Astrocyte (in vitro differentiated cells and primary cell): ENCODE results near the gene FSTL1. TPM values are rescaled to one million over a fixed set of nuclear protein-coding genes. Genes with fewer than 3 reads are reported as not detected.

Experiments used
- DNase-seq: peaks from one replicate; pipeline ENCODE4 v3.0.0-alpha.2; 2010; ENCODE audit warnings: low read depth
- FAIRE-seq: peaks from 2 replicates; lab custom pipeline; 2011; peaks lifted over from hg19 to GRCh38; lab: Jason Lieb, UNC
- H2AFZ ChIP-seq: 2 replicates; pipeline ENCODE4 v1.6.0; 2012; ENCODE audit warnings: low read depth, low read length, inconsistent platforms
- H3K27ac ChIP-seq: 2 replicates; pipeline ENCODE4 v1.5.1; 2011; ENCODE audit warnings: low read depth, low read length, inconsistent platforms
- H3K27me3 ChIP-seq: 2 replicates; pipeline ENCODE4 v1.6.0; 2011; ENCODE audit warnings: low read length, inconsistent platforms; ENCODE audit not compliant: insufficient read depth
- H3K36me3 ChIP-seq: 2 replicates; pipeline ENCODE4 v1.5.1; 2011; ENCODE audit warnings: low read length, inconsistent platforms; ENCODE audit not compliant: insufficient read depth
- H3K4me1 ChIP-seq: 2 replicates; pipeline ENCODE4 v1.5.1; 2011; ENCODE audit warnings: low read length, inconsistent platforms; ENCODE audit not compliant: insufficient read depth
- H3K4me2 ChIP-seq: 2 replicates; pipeline ENCODE4 v1.6.0; 2012; ENCODE audit warnings: low read length, inconsistent platforms
- H3K4me3 ChIP-seq: 2 replicates; pipeline ENCODE4 v1.5.1; 2011; ENCODE audit warnings: low read depth, mild to moderate bottlenecking, low read length, inconsistent platforms; ENCODE audit not compliant: insufficient read depth
- H3K79me2 ChIP-seq: 2 replicates; pipeline ENCODE4 v1.6.0; 2012; ENCODE audit warnings: mild to moderate bottlenecking, low read length, inconsistent platforms; ENCODE audit not compliant: insufficient read depth
- H3K9ac ChIP-seq: 2 replicates; pipeline ENCODE4 v1.6.0; 2012; ENCODE audit warnings: mild to moderate bottlenecking, low read length, inconsistent platforms
- H3K9me3 ChIP-seq: 2 replicates; pipeline ENCODE4 v1.5.1; 2012; ENCODE audit warnings: low read depth, mild to moderate bottlenecking, low read length, inconsistent platforms; ENCODE audit not compliant: insufficient read depth
- H4K20me1 ChIP-seq: 2 replicates; pipeline ENCODE4 v1.6.0; 2012; ENCODE audit warnings: low read length, inconsistent platforms; ENCODE audit not compliant: insufficient read depth
- H3K27ac Mint-ChIP-seq: one replicate; pipeline ENCODE4 v1.8.0; 2021; ENCODE audit warnings: mild to moderate bottlenecking, mixed read lengths; ENCODE audit not compliant: unreplicated experiment
- H3K27me3 Mint-ChIP-seq: one replicate; pipeline ENCODE4 v1.8.0; 2021; ENCODE audit warnings: low read depth, mixed read lengths; ENCODE audit not compliant: unreplicated experiment
- H3K36me3 Mint-ChIP-seq: one replicate; pipeline ENCODE4 v1.8.0; 2021; ENCODE audit warnings: low read depth, mixed read lengths; ENCODE audit not compliant: unreplicated experiment
- H3K4me1 Mint-ChIP-seq: one replicate; pipeline ENCODE4 v1.8.0; 2021; ENCODE audit warnings: low read depth, mixed read lengths; ENCODE audit not compliant: unreplicated experiment
- H3K4me3 Mint-ChIP-seq: one replicate; pipeline ENCODE4 v1.8.0; 2021; ENCODE audit warnings: mild to moderate bottlenecking, moderate library complexity, mixed read lengths; ENCODE audit not compliant: unreplicated experiment
- H3K9me3 Mint-ChIP-seq: one replicate; pipeline ENCODE4 v1.8.0; 2021; ENCODE audit warnings: mild to moderate bottlenecking, mixed read lengths; ENCODE audit not compliant: unreplicated experiment
- CTCF ChIP-seq: IDR thresholded peaks from 2 replicates; pipeline ENCODE4 v1.5.1; 2011; ENCODE audit warnings: low read depth, mild to moderate bottlenecking, inconsistent platforms, low read length, moderate library complexity; ENCODE audit not compliant: insufficient read depth
- EZH2 ChIP-seq: IDR thresholded peaks from 2 replicates; pipeline ENCODE4 v1.6.1; 2012; ENCODE audit warnings: mild to moderate bottlenecking, low read length, inconsistent platforms; ENCODE audit not compliant: insufficient read depth
- total RNA-seq: library from RNA; stranded (reverse); gene quantifications from 2 replicates; pipeline ENCODE4 v1.2.1, GENCODE V29; 2021

The FSTL1 gene
- total RNA-seq, 1 donor from 2014 or later: 1,010 TPM

- Histone ChIP-seq H3K27ac (no peak overlapping the region), H3K4me1 (peaks cover 61% of the 10 kb centered on the region), H3K27me3 (no peaks in the 10 kb centered on the region), H3K36me3 (peaks cover 45% of the 10 kb centered on the region), H3K4me2 (peak overlapping the region; percentile 30), H3K9ac (peak overlapping the region; percentile 8), H2AFZ (no peak overlapping the region), H3K4me3 (no peak overlapping the region), H3K9me3 (no peaks in the 10 kb centered on the region), H3K79me2 (peaks cover 93% of the 10 kb centered on the region), H4K20me1 (peaks cover 80% of the 10 kb centered on the region)
- Mint-ChIP-seq H3K4me1 (peaks cover 54% of the 10 kb centered on the region), H3K4me3 (no peak overlapping the region), H3K27ac (no peak overlapping the region), H3K27me3 (no peaks in the 10 kb centered on the region), H3K9me3 (no peaks in the 10 kb centered on the region), H3K36me3 (peaks cover 25% of the 10 kb centered on the region)
- FAIRE-seq (no peak), DNase-seq (no peak)
- TF ChIP-seq CTCF (peak; percentile 13), EZH2 (no peak)
Measured at GRCh38 chr3:120442975-120443517, 7.7 kb downstream of the FSTL1 start.

- no peak for FAIRE-seq
Measured at GRCh38 chr3:120441776-120442175, 9.0 kb downstream of the FSTL1 start.

More at GRCh38 chr3:120441776-120442175, 9.0 kb downstream of the FSTL1 start:
- Mint-ChIP-seq H3K36me3 (peaks cover 22% of the 10 kb centered on the region), H3K27ac (no peak overlapping the region), H3K4me3 (no peak overlapping the region), H3K4me1 (peaks cover 60% of the 10 kb centered on the region), H3K9me3 (no peaks in the 10 kb centered on the region), H3K27me3 (no peaks in the 10 kb centered on the region)
- Histone ChIP-seq H3K27me3 (no peaks in the 10 kb centered on the region), H3K9ac (peak overlapping the region; percentile 73), H3K4me2 (no peak overlapping the region), H3K4me3 (no peak overlapping the region), H4K20me1 (peaks cover 73% of the 10 kb centered on the region), H3K36me3 (peaks cover 49% of the 10 kb centered on the region), H3K9me3 (no peaks in the 10 kb centered on the region), H3K79me2 (peaks cover 93% of the 10 kb centered on the region), H3K4me1 (peaks cover 60% of the 10 kb centered on the region), H3K27ac (peak overlapping the region; percentile 90), H2AFZ (no peak overlapping the region)
- no peak for DNase-seq
- TF ChIP-seq EZH2 (no peak), CTCF (no peak)
